GM21526 (cell line): ENCODE measurements around the gene SYT1.

Experiments used
- ATAC-seq: cut with Tn5 transposase; IDR thresholded peaks from one replicate; pipeline ENCODE4 v1.9.1; 2021; ENCODE audit warnings: moderate library complexity; ENCODE audit not compliant: unreplicated experiment, low FRiP score

The SYT1 gene

DNA sequence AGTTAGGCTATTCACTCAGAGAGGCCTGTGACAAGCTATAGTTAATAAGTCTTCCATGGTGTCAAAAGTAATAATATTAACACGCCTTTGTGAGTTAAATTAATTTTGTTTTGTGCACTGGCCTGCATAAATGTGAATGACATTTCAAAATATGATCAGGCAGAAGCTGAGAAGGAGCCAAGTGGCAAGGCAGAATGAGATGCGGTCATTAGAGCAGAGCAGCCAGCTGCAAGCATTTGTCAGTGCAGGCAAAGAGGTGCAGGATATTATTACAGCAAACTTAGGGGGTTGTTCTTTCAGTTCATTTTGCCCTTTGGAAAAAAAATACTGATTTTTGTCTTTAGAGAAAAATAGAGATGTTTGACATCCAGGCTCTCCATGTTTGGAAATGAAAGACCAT is 461.6 kb downstream of the SYT1 start:
- no peak for ATAC-seq

DNA sequence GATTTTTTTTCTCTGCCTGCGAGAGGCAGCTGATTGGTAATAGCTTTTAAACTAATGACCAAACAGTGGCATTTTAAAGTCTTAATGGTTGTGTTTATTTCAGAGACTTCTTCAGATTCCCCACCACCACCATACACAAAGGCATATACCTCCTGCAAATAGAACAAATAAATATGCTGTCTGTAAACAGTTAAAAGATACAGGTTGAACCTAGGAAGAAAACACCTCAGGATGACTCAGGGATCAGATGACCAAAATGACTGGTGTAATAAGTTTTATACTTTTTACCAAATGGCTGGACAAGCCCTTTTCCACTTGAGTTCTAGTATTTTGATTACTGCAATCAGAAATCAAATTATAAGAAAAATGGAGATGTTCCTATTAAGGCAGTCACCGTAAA is 462.1 kb downstream of the SYT1 start:
- no peak for ATAC-seq

DNA sequence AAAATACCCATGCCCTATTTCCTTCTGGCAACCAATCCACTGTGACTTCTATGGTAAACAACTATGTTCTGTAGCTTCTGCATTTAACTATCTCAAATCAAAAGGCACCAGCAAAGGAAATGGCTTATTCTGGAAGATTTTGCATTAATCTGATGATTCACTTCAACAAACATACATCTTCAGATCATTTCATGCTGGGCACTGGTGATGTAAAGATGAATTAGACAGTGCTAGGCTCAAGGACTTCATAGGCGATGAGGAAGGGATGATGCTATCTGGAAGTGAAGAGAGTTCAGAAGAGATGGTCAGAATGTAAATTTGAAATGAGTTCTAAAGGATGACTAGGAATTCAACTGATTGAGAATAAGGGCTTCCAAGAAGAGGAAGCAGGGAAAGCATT is 462.9 kb downstream of the SYT1 start:
- no peak for ATAC-seq

DNA sequence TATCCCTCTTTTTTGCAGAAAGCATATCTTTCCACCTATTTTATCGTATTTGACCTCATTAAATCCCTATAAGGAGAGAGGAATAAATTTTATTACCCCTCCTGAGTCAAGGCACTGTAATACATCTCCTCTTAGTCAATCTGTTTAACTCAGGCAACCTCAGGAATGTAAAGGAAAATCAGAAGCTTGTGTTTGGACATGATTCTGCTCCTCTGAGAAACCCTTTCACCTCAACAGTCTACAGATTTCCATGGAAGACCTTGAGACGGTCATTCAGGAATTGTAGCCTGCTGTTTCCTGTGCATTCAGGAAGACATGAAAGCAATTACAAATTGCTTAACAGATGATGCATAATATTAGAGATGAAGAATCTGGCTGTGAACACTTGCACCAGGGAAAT is 465.4 kb downstream of the SYT1 start:
- ATAC-seq, result no peak

DNA sequence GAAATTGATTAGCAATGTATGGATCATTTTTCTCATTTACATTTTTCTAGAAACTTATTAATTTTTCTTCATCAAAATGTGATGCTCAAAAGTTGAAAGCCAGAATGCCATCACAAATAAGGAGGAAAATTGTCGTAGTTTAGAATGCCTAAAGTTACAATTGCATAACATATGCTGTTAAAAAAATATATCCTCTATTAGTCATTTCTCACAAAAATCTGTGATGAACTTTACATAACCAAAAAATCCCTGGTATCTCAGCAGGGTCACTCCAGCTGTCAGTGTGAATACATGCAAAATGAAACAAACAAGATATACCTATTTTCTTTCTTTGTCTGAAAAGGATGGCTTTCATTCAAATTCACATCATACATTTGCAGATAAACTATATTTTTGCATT is 467.3 kb downstream of the SYT1 start:
- no peak for ATAC-seq

DNA sequence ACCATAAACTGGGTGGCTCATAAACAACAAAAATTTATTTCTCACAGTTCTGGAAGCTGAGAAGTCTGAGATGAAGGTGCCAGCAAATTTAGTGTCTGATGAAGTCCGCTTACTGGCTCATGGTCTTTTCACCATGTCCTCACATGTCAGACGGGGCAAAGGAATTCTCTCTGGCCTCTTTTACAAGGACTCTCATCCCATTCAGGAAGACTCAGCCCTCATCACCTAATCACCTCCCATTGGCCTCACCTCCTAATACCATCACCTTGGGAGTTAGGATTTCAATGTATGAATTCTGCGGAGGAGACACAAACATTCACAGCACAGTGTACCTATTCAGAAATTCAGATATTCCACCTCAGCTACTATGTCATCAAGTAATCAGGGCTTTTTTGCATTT is 468.6 kb downstream of the SYT1 start:
- ATAC-seq, result no peak

DNA sequence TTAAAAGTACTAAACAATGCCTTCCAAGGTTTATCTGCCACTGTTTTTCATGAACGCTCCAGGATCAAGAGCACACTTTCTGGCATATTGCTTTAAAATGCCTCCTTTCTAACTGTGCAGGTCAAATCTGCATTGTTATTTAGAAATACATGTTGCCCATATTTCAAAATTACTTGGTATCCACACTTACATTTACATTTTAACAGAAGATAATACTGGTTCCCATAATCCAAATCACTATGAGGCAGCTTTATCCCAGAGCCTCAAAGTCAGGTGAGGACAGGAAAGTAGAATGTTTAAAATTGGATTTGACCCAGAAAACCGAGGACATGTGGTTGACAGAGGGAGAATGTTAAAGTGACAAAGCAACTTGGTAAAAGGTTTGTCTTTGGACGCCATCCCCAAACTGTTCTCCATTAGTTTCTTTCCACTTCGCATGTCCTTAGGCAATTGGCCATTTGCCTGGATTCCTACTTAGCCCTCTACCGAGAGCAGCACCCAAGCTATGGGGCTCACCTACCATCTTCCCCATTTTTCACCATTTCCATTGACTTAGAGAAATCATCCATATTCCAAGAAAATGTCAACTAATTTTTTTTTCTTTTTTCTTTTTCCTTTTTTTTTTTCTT is 473.2 kb downstream of the SYT1 start:
- ATAC-seq, result no peak

DNA sequence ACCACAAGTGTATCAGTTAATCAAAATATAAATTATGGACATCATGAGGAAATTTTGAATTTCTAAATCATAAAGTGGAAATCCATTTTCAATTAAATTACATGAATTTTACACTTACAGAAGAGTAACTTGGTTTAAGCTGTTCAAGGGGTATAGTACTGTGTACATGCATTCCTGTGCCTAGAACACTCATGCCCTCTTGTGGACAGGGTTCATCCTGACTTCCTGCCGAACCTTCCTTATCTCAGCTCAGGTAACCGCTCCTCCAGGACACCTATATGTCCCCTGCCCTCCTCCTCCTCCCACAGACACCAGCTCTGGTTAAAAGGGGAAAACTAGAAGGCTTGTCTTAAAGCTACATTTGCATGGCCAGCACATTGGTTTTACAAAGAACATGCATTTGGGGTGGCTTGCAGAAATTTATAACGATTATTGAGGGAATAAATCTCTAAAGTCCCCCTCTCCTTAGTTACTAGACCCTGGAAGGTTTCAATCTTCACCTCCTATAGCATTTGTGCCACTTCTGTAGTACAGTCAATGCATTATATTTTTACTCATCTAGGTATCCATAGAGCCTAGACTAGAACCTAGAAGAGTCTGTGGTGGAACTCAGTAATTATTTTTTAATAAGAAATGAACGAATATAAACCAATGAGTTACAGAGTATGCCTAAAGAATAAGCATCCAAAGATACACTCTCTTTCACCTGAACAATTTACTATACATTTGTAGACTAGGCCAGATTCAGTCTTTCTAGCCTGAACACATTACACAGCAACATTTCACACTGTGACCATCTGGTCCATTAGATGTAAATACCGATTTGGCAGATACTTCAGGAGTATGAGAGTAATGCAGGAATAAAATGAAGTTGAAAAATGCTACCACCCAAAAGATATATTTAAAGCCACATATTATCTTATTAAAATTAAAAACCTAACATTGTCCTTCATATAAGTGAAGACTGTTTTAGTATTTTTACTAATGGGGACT is 480.6 kb downstream of the SYT1 start:
- peak; percentile 86 for ATAC-seq

DNA sequence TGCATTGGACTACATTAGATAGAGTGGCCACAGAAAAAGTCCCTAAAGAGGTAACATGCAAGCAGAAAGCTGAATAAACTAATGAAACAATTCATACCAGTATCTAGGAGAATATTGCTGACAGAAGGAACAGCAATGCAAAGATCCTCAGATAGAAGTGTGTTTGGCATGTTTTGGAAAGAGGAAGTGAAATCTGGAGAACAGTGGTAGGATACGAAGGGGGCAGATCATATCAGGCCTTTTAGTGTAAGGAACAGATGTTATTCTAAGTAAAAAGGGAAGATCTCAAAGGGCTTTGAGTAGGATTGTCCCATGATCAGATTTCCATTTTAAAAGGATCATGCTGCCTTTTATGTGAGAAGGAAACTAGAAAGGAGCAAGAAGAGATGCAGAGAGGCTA is 483.3 kb downstream of the SYT1 start:
- no peak for ATAC-seq

DNA sequence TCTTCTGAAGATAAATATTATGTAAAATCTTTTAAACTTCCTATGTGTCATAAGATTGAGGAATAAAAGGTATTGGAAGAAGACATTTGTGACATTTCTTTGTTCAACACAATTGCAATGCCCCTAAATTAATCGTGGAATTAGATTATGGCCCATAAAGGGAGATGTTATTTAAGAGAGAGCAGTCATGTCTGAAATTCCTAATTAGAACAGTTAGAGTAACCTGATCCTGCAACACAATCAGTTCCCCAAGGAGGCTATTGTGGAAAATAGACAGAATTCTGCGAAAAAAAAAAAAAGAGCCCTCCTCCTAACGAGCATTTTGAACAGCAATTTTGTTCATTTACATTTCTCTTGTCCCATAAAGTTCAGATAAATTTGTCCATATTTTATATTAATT is 486.7 kb downstream of the SYT1 start:
- no peak for ATAC-seq

DNA sequence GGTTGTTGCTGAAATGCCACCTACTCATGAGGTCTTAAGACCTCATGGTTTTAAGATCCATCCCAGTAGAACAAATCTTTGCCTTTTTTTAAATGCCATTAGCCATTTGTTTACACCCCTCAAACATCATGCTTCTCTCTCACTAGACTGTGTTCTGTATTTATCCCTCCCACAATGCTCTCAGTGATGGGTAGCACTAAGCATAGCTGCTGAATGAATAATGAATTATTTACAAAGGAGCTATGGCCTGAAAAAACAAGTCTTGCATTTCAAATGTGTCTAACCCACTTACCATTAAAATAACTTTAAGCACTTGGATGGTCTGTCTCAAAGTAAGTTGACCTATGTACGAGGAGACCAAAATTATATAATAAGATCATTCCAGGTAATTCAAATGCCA is 491.6 kb downstream of the SYT1 start:
- ATAC-seq, result no peak

DNA sequence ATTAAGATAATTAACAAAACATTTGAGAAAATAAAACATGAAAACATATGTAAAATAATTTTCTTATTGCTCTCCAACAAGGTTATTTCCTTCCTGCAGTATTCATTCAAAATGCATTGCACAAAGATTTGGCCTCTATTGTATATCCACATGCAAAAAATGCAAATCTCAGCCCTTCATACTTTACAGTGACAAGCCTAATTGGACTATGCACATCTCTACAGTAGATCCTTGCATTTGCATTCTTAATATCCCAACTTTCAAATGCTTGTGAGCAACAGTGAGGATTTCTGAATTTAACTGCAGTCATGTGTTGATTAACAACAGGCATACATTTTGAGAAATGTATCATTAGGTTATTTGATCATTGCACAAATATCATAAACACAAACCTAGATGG is 492.5 kb downstream of the SYT1 start:
- ATAC-seq, result no peak

DNA sequence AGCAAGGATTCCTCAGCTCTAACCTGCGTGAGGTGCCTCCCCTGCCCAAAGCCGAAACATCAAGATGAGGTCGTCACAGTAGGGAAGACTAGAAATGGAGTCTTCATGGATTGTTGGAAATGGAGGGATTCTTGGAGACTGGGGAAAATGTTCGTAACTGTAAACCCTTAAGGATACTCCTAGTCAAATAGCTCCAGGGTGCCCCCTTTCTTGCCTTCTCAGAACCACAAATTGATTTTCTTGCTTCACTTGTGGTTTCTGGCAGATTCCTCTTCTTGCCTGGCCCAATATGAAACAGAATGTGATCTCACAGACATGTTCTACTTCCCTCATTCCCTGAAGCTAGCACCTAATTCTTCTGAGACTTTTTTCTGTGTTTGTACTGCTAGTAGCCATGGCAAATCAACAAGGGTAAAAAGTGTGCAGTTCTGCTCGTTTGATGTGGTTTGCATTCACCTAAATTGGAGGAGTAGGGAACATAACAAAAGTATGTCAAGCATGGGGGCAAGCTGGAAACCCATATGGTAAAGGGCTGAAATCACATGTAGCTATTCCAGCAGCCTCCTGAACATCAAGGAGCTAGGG is 494.2 kb downstream of the SYT1 start:
- ATAC-seq, result no peak

DNA sequence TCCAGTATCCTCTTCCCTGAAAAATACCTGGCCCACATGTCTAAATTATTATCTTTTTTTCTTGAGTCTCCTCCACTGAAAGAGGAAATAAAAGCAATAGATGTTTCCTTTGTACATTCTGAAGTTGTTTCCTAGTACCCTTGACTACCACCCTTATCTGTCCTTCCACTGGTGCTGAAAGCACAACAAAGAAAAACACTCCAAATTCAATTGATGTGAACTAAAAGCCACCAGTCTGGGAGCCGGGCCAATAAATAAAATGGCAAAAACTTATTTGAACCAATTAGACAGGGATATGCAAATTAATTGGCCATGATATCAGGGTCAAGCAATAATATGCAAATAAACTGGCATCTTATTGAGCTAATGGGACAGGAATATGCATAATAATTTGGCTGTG is 495.7 kb downstream of the SYT1 start:
- ATAC-seq, result no peak

DNA sequence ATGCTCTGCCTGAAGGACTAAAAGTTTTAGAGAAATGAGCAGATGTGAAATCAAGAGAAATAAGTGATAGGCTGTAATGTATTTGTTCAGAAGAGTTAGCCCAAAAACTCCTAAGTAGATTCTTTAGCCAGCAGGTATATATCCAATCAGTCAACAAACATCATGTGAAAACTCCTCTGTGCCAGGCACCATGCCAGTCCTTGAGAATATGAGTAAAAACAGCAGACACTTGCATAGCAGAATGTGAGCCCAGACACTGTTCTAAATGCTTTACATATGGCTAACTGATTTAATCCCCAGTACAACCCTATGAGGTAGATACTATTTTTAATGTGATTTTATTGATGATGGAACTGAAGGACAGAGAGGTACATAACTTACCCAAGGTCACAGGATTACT is 496.4 kb downstream of the SYT1 start:
- ATAC-seq, result no peak

DNA sequence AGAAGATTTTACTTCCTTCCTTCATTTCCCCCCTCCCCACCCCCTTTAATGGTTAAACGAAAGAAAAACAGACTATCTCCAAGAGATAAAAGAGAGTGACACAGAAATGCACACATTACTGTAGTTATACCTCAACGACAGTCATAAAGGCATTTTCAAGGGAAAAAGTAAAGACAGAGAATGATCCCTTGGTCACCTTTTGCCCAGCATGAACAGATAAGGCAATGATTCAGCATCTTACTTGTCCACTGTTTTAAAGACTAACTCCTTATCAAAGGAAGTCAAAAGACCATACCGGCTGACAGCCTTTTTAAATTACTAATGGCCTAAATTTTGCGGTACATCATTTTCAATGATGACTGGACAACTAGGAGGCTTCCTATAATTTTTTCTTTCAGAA is 499.6 kb downstream of the SYT1 start:
- no peak for ATAC-seq

DNA sequence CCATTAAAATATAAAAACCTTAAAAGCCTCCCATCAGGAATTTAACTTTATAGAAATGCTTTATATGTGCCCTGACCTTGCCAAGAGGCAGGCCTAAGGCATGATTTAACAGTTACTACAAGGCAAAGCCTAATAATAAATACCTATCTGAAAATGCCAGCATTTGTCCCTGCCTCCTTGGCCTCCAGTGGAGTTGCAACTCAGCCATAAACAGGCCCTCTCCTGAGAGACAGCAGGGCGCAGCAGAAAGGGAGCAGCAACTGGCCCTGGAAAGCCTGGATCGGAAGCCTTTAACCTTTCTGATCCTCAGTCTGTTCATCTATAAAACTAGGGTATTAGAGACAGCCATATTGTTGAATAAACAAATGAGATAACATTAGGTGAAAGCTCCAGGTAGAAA is 501.8 kb downstream of the SYT1 start:
- ATAC-seq, result no peak

DNA sequence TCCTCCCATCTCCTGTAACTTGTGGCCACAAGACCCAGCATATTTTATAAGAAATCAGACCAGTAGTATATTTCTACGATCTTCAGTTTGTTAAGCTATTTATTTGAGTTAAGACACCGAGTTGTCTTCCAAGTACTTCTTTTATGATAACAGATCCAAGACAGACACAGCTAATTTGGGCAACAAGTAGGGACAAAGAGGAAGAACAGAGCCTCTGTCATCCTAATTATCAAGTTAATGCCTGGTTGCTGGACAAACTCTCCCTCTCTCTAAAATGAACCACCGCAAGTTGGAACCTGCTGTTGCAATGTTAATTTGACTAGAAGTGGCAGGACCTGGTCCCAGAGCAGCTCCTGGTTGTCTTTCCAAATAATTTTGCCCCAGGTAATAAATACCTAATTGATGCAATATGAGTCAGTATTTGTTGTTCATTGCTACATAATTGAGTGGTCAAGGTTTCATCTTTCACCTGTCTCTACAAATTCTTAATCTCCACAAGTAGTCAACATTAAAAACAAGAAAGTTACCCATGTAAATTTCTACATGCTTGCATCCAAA is 502.5 kb downstream of the SYT1 start:
- no peak for ATAC-seq

DNA sequence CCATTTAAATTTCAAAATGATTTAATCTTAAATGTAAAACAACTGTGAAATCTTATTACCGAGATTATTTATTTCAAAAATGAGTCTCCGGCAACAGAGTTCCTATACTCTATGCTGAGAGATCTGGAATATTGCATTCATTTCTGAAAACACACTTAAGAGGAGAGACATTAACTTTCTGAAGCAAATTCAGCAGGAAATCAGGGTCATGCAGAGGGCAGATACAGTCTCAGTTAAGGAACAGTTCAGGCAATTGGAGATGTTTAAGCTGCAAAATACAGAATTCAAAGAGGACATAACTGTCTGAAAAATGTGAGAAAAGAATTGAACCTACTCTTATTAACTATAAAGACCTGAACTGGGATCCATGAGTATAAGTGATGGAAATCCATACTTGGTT is 505.4 kb downstream of the SYT1 start:
- ATAC-seq, result no peak

DNA sequence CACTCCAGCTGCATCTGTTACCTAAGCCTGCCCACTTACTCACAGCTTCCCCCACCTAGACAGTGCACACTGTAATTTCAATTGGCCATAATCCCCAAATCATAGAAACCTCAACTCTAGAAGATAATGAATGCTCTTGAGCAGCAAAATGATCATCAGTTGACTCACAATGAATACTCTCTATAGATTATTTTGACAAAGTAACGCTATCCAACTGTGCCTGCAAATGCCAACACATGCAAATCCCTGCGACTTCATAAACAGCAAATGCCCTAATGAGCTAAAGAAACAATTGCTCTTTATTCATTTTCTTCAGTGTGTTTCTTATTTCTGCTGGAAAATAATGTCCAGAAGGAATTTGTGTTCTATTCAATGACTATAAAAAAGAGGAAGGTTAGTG is 506.7 kb downstream of the SYT1 start:
- ATAC-seq, result no peak

DNA sequence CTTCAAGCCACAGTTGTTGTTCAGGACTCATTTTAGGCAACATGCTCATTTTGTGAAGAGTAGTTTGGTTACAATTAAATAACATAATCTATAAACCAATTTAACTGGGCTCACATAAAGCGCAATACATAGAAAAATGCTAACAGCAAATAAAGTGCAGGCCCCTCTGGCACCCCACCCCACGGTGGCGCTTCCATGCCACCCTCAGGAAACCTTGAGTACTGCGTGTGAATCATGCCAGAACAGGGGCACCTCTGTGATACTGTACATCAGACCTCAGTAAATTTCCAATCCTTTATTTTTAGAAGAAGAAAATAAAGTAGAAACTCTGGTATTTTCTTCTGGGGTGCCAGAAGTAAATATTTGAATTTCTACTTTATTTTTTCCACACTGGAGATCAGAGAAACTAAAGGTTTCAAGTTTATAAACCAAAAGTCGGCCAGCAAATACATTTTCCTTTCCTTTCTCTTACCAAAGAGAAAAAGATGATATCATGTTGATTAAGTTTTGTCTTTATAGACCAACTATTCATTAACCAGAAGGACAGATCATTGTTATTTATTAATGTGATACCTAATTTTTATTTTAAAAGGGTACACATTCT is 509.4 kb downstream of the SYT1 start:
- ATAC-seq, result peak; percentile 87
